ENCODE data around the gene HLCS.

The HLCS gene

GRCh38 chr21:36852864-36853263, 113.6 kb downstream of the HLCS start:
- H3K9ac ChIP-seq (ENCODE audit: low read length in 5 of 5), result no peak overlapping the region
- H3K27me3 ChIP-seq (ENCODE audit: control insufficient read depth in 5 of 5, insufficient read depth in 4 of 5, low read length in 5 of 5), result no peaks in the 10 kb centered on the region
- no peak overlapping the region for H3K27ac ChIP-seq (ENCODE audit: low read depth, low read length)
- no peaks in the 10 kb centered on the region for H3K36me3 ChIP-seq (ENCODE audit: control insufficient read depth in 5 of 5, insufficient read depth in 5 of 5, low read length in 5 of 5)
- no peaks in the 10 kb centered on the region for H3K9me3 ChIP-seq (ENCODE audit: control insufficient read depth in 5 of 5, low read length in 5 of 5)
- H3K4me1 ChIP-seq (ENCODE audit: control insufficient read depth in 5 of 5, insufficient read depth in 5 of 5, low read length in 5 of 5), result peaks cover 0 to 8% (median 2%) of the 10 kb centered on the region in 5 donors
- H3K4me3 ChIP-seq (ENCODE audit: low read depth in 1 of 5, low read length in 5 of 5), result no peak overlapping the region

DNA sequence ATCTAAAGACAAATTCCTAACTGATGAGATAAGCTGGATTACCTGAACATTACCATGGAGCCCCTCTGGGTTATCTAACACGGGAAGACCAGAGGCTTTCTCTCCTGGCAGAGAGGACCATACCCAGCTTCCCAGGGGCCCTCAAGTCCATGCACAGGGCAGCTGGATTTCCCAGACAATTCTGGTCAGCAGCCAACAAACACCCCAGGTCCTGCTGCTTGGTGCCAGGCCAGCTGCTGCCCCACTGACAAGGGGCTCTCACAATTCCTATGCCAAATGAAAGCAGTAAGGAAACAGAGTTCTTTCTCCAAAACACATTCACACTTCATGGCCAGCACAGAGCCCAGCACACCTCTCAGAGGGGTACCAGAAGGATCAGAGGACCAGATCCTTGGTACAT, 114.2 kb downstream of the HLCS start:
- Histone ChIP-seq H3K4me3 (ENCODE audit: low read depth in 1 of 5, low read length in 5 of 5) (no peak overlapping the region), H3K4me1 (ENCODE audit: control insufficient read depth in 5 of 5, insufficient read depth in 5 of 5, low read length in 5 of 5) (peaks cover 0 to 8% (median 2%) of the 10 kb centered on the region in 5 donors), H3K27ac (ENCODE audit: low read depth, low read length) (no peak overlapping the region), H3K9ac (ENCODE audit: low read length in 5 of 5) (no peak overlapping the region), H3K9me3 (ENCODE audit: control insufficient read depth in 5 of 5, low read length in 5 of 5) (no peaks in the 10 kb centered on the region), H3K36me3 (ENCODE audit: control insufficient read depth in 5 of 5, insufficient read depth in 5 of 5, low read length in 5 of 5) (no peaks in the 10 kb centered on the region), H3K27me3 (ENCODE audit: control insufficient read depth in 5 of 5, insufficient read depth in 4 of 5, low read length in 5 of 5) (no peaks in the 10 kb centered on the region)

- Histone ChIP-seq H3K27ac (ENCODE audit: low read depth, low read length) (no peak overlapping the region), H3K36me3 (ENCODE audit: control insufficient read depth in 5 of 5, insufficient read depth in 5 of 5, low read length in 5 of 5) (no peaks in the 10 kb centered on the region), H3K27me3 (ENCODE audit: control insufficient read depth in 5 of 5, insufficient read depth in 4 of 5, low read length in 5 of 5) (no peaks in the 10 kb centered on the region), H3K4me1 (ENCODE audit: control insufficient read depth in 5 of 5, insufficient read depth in 5 of 5, low read length in 5 of 5) (peaks cover 0 to 8% (median 2%) of the 10 kb centered on the region in 5 donors), H3K9me3 (ENCODE audit: control insufficient read depth in 5 of 5, low read length in 5 of 5) (no peaks in the 10 kb centered on the region), H3K9ac (ENCODE audit: low read length in 5 of 5) (no peak overlapping the region), H3K4me3 (ENCODE audit: low read depth in 1 of 5, low read length in 5 of 5) (no peak overlapping the region)
Measured at GRCh38 chr21:36851121-36851520, 115.3 kb downstream of the HLCS start.

DNA sequence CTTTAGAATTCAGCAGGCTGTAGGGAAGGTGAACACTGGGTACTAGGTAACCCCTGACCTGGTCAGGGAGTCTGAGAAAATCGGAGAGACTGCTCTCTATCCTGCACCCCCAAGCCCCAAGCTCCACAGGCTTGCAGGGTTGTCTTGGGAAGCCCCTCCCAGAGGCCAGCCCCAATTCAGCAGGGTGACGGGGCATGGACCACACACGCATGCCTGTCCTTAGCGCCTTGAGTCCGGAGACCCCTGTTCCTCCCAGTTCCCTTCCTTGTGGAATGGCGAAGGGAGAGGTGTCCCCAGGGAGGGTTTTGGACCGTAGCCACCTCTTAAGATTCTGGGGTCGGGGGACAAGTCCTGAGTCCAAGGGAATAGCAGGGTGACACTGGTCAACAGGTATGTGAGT, 116.1 kb downstream of the HLCS start:
- Histone ChIP-seq H3K27ac (ENCODE audit: low read depth, low read length) (no peak overlapping the region), H3K4me1 (ENCODE audit: control insufficient read depth in 5 of 5, insufficient read depth in 5 of 5, low read length in 5 of 5) (peaks cover 0 to 8% (median 2%) of the 10 kb centered on the region in 5 donors), H3K4me3 (ENCODE audit: low read depth in 1 of 5, low read length in 5 of 5) (no peak overlapping the region), H3K27me3 (ENCODE audit: control insufficient read depth in 5 of 5, insufficient read depth in 4 of 5, low read length in 5 of 5) (no peaks in the 10 kb centered on the region), H3K9ac (ENCODE audit: low read length in 5 of 5) (no peak overlapping the region), H3K36me3 (ENCODE audit: control insufficient read depth in 5 of 5, insufficient read depth in 5 of 5, low read length in 5 of 5) (no peaks in the 10 kb centered on the region), H3K9me3 (ENCODE audit: control insufficient read depth in 5 of 5, low read length in 5 of 5) (no peaks in the 10 kb centered on the region)

- Histone ChIP-seq H3K4me1 (ENCODE audit: control insufficient read depth in 5 of 5, insufficient read depth in 5 of 5, low read length in 5 of 5) (peaks cover 0 to 4% (median 2%) of the 10 kb centered on the region in 5 donors), H3K36me3 (ENCODE audit: control insufficient read depth in 5 of 5, insufficient read depth in 5 of 5, low read length in 5 of 5) (no peaks in the 10 kb centered on the region), H3K27me3 (ENCODE audit: control insufficient read depth in 5 of 5, insufficient read depth in 4 of 5, low read length in 5 of 5) (no peaks in the 10 kb centered on the region), H3K9ac (ENCODE audit: low read length in 5 of 5) (no peak overlapping the region), H3K9me3 (ENCODE audit: control insufficient read depth in 5 of 5, low read length in 5 of 5) (no peaks in the 10 kb centered on the region), H3K4me3 (ENCODE audit: low read depth in 1 of 5, low read length in 5 of 5) (no peak overlapping the region), H3K27ac (ENCODE audit: low read depth, low read length) (no peak overlapping the region)
Measured at GRCh38 chr21:36849461-36850105, 116.9 kb downstream of the HLCS start.

- Histone ChIP-seq H3K4me1 (ENCODE audit: control insufficient read depth in 5 of 5, insufficient read depth in 5 of 5, low read length in 5 of 5) (peaks cover 0 to 2% (median 0%) of the 10 kb centered on the region in 5 donors), H3K27me3 (ENCODE audit: control insufficient read depth in 5 of 5, insufficient read depth in 4 of 5, low read length in 5 of 5) (no peaks in the 10 kb centered on the region)
Measured at GRCh38 chr21:36848730-36849274, 117.7 kb downstream of the HLCS start.

GRCh38 chr21:36847189-36847588, 119.3 kb downstream of the HLCS start:
- Histone ChIP-seq H3K4me3 (ENCODE audit: low read depth in 1 of 5, low read length in 5 of 5) (no peak overlapping the region), H3K27ac (ENCODE audit: low read depth, low read length) (no peak overlapping the region), H3K9me3 (ENCODE audit: control insufficient read depth in 5 of 5, low read length in 5 of 5) (no peaks in the 10 kb centered on the region), H3K36me3 (ENCODE audit: control insufficient read depth in 5 of 5, insufficient read depth in 5 of 5, low read length in 5 of 5) (no peaks in the 10 kb centered on the region), H3K27me3 (ENCODE audit: control insufficient read depth in 5 of 5, insufficient read depth in 4 of 5, low read length in 5 of 5) (no peaks in the 10 kb centered on the region), H3K9ac (ENCODE audit: low read length in 5 of 5) (no peak overlapping the region), H3K4me1 (ENCODE audit: control insufficient read depth in 5 of 5, insufficient read depth in 5 of 5, low read length in 5 of 5) (peaks cover 0 to 2% (median 0%) of the 10 kb centered on the region in 5 donors)

More at GRCh38 chr21:36848730-36849274, 117.7 kb downstream of the HLCS start:
- H3K4me3 ChIP-seq (ENCODE audit: low read depth in 1 of 5, low read length in 5 of 5), result no peak overlapping the region
- H3K27ac ChIP-seq (ENCODE audit: low read depth, low read length), result no peak overlapping the region
- H3K9ac ChIP-seq (ENCODE audit: low read length in 5 of 5), result no peak overlapping the region
- H3K36me3 ChIP-seq (ENCODE audit: control insufficient read depth in 5 of 5, insufficient read depth in 5 of 5, low read length in 5 of 5), result no peaks in the 10 kb centered on the region
- H3K9me3 ChIP-seq (ENCODE audit: control insufficient read depth in 5 of 5, low read length in 5 of 5), result no peaks in the 10 kb centered on the region

GRCh38 chr21:36846631-36847030, 119.8 kb downstream of the HLCS start:
- H3K27me3 ChIP-seq (ENCODE audit: control insufficient read depth in 5 of 5, insufficient read depth in 4 of 5, low read length in 5 of 5), result no peaks in the 10 kb centered on the region
- H3K4me1 ChIP-seq (ENCODE audit: control insufficient read depth in 5 of 5, insufficient read depth in 5 of 5, low read length in 5 of 5), result peaks cover 0 to 2% (median 0%) of the 10 kb centered on the region in 5 donors
- H3K9ac ChIP-seq (ENCODE audit: low read length in 5 of 5), result no peak overlapping the region
- no peak overlapping the region for H3K4me3 ChIP-seq (ENCODE audit: low read depth in 1 of 5, low read length in 5 of 5)
- no peaks in the 10 kb centered on the region for H3K36me3 ChIP-seq (ENCODE audit: control insufficient read depth in 5 of 5, insufficient read depth in 5 of 5, low read length in 5 of 5)
- no peaks in the 10 kb centered on the region for H3K9me3 ChIP-seq (ENCODE audit: control insufficient read depth in 5 of 5, low read length in 5 of 5)
- H3K27ac ChIP-seq (ENCODE audit: low read depth, low read length), result no peak overlapping the region

DNA sequence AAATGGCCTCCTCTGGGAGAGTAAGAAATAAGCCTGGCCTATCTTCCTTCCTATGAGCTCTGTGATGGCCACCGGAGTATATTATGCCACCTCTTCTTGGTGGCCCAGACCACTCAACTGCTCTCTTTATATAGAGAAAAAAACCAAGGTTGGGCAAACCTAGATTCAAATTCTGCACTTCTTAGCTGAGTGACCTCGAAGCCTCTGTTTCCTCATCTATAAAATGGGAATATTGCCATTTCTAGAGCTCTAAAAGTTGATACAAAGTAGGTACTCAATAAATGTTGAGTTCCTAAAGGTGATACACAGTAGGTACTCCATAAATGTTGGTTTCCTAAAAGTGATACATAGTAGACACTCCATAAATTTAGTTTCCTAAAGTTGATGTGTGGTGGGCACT, 120.7 kb downstream of the HLCS start:
- Histone ChIP-seq H3K9ac (ENCODE audit: low read length in 5 of 5) (no peak overlapping the region), H3K4me1 (ENCODE audit: control insufficient read depth in 5 of 5, insufficient read depth in 5 of 5, low read length in 5 of 5) (peaks cover 0 to 2% (median 0%) of the 10 kb centered on the region in 5 donors), H3K36me3 (ENCODE audit: control insufficient read depth in 5 of 5, insufficient read depth in 5 of 5, low read length in 5 of 5) (no peaks in the 10 kb centered on the region), H3K27ac (ENCODE audit: low read depth, low read length) (no peak overlapping the region), H3K27me3 (ENCODE audit: control insufficient read depth in 5 of 5, insufficient read depth in 4 of 5, low read length in 5 of 5) (no peaks in the 10 kb centered on the region), H3K9me3 (ENCODE audit: control insufficient read depth in 5 of 5, low read length in 5 of 5) (no peaks in the 10 kb centered on the region), H3K4me3 (ENCODE audit: low read depth in 1 of 5, low read length in 5 of 5) (no peak overlapping the region)

GRCh38 chr21:36845070-36845469, 121.4 kb downstream of the HLCS start:
- peaks cover 0 to 2% (median 0%) of the 10 kb centered on the region in 5 donors for H3K4me1 ChIP-seq (ENCODE audit: control insufficient read depth in 5 of 5, insufficient read depth in 5 of 5, low read length in 5 of 5)
- no peak overlapping the region for H3K27ac ChIP-seq (ENCODE audit: low read depth, low read length)
- no peaks in the 10 kb centered on the region for H3K9me3 ChIP-seq (ENCODE audit: control insufficient read depth in 5 of 5, low read length in 5 of 5)
- H3K27me3 ChIP-seq (ENCODE audit: control insufficient read depth in 5 of 5, insufficient read depth in 4 of 5, low read length in 5 of 5), result no peaks in the 10 kb centered on the region
- H3K9ac ChIP-seq (ENCODE audit: low read length in 5 of 5), result no peak overlapping the region
- no peaks in the 10 kb centered on the region for H3K36me3 ChIP-seq (ENCODE audit: control insufficient read depth in 5 of 5, insufficient read depth in 5 of 5, low read length in 5 of 5)
- no peak overlapping the region for H3K4me3 ChIP-seq (ENCODE audit: low read depth in 1 of 5, low read length in 5 of 5)
